Mesenchymal stem cell (in vitro differentiated cells and primary cell): ENCODE measurements around the gene BPIFB3.

Source experiments
- DNase-seq: peaks from one replicate; pipeline ENCODE4 v3.0.0-alpha.2; 2013
- H2AFZ ChIP-seq: one replicate; pipeline ENCODE4 v1.6.1; 2013; ENCODE audit warnings: low read depth, mild to moderate bottlenecking, control low read depth, inconsistent platforms, low read length, moderate library complexity
- H2AK5ac ChIP-seq: 2 replicates; pipeline ENCODE4 v1.6.1; 2013; ENCODE audit warnings: low read length, moderate library complexity, mild to moderate bottlenecking, inconsistent platforms; ENCODE audit not compliant: severe bottlenecking
- H2BK120ac ChIP-seq: one replicate; pipeline ENCODE4 v1.6.1; 2013; ENCODE audit warnings: low read depth, mild to moderate bottlenecking, inconsistent platforms, low read length, moderate library complexity
- H2BK12ac ChIP-seq, 2 experiments: one replicate each; pipeline ENCODE4 v1.6.1; 2013; ENCODE audit warnings: inconsistent platforms in 2 of 2, low read length in 2 of 2, mild to moderate bottlenecking in 2 of 2, moderate library complexity in 2 of 2, control low read depth in 1 of 2
- H2BK15ac ChIP-seq: one replicate; pipeline ENCODE4 v1.6.1; 2013; ENCODE audit warnings: mild to moderate bottlenecking, low read depth, inconsistent platforms; ENCODE audit not compliant: poor library complexity, severe bottlenecking
- H2BK5ac ChIP-seq: 2 replicates; pipeline ENCODE4 v1.6.1; 2013; ENCODE audit warnings: low read depth, mild to moderate bottlenecking, low read length, control low read depth, inconsistent platforms; ENCODE audit not compliant: poor library complexity, severe bottlenecking
- H3K14ac ChIP-seq, 2 experiments: one replicate each; pipeline ENCODE4 v1.6.1; 2013; ENCODE audit warnings: inconsistent platforms in 2 of 2, low read length in 2 of 2, control low read depth in 1 of 2, mild to moderate bottlenecking in 1 of 2, moderate library complexity in 1 of 2
- H3K18ac ChIP-seq, 2 experiments: one replicate each; pipeline ENCODE4 v1.6.1; 2013; ENCODE audit warnings: inconsistent platforms in 2 of 2, low read length in 2 of 2, control low read depth in 1 of 2, low read depth in 1 of 2, mild to moderate bottlenecking in 1 of 2
- H3K23ac ChIP-seq, 2 experiments: one replicate each; pipeline ENCODE4 v1.6.1; 2013; ENCODE audit warnings: inconsistent platforms in 2 of 2, low read length in 2 of 2, mild to moderate bottlenecking in 2 of 2, moderate library complexity in 2 of 2, control low read depth in 1 of 2
- H3K27ac ChIP-seq: 2 replicates; pipeline ENCODE4 v1.5.1; 2013; ENCODE audit warnings: mild to moderate bottlenecking, moderate library complexity, low read length, control low read depth, inconsistent platforms; ENCODE audit not compliant: poor library complexity, severe bottlenecking
- H3K27me3 ChIP-seq, 2 experiments: 2 replicates each; pipeline versions ENCODE4 v1.6.1 to v1.7.0; 2013; ENCODE audit warnings: low read length in 2 of 2, mild to moderate bottlenecking in 2 of 2, moderate library complexity in 2 of 2, control low read depth in 1 of 2, inconsistent platforms in 1 of 2; ENCODE audit not compliant: control insufficient read depth in 1 of 2, insufficient read depth in 1 of 2
- H3K36me3 ChIP-seq, 2 experiments: 2 replicates each; pipeline versions ENCODE4 v1.6.1 to v1.7.0; 2013; ENCODE audit warnings: low read length in 2 of 2, control low read depth in 1 of 2, inconsistent platforms in 1 of 2, low read depth in 1 of 2, mild to moderate bottlenecking in 1 of 2; ENCODE audit not compliant: insufficient read depth in 2 of 2, control insufficient read depth in 1 of 2
- H3K4ac ChIP-seq, 2 experiments: one replicate each; pipeline ENCODE4 v1.6.1; 2013; ENCODE audit warnings: inconsistent platforms in 2 of 2, low read length in 2 of 2, mild to moderate bottlenecking in 2 of 2, moderate library complexity in 2 of 2, control low read depth in 1 of 2, low read depth in 1 of 2
- H3K4me1 ChIP-seq: 2 replicates; pipeline ENCODE4 v1.6.1; 2013; ENCODE audit warnings: low read depth, low read length, control low read depth; ENCODE audit not compliant: control insufficient read depth, insufficient read depth
- H3K4me2 ChIP-seq: 2 replicates; pipeline ENCODE4 v1.6.1; 2013; ENCODE audit warnings: low read length, mild to moderate bottlenecking, inconsistent platforms; ENCODE audit not compliant: poor library complexity, severe bottlenecking
- H3K4me3 ChIP-seq, 2 experiments: 2 replicates each; pipeline versions ENCODE4 v1.5.1 to v1.7.0; 2013; ENCODE audit warnings: low read length in 2 of 2, mild to moderate bottlenecking in 2 of 2, control low read depth in 1 of 2, low read depth in 1 of 2; ENCODE audit not compliant: insufficient read depth in 1 of 2
- H3K79me1 ChIP-seq: replicated peaks from 2 replicates; pipeline ENCODE4 v1.6.1; 2013; ENCODE audit warnings: mild to moderate bottlenecking, control low read depth, low read length, inconsistent platforms; ENCODE audit not compliant: poor library complexity, severe bottlenecking
- H3K9ac ChIP-seq: 2 replicates; pipeline ENCODE4 v1.7.0; 2013; ENCODE audit warnings: mild to moderate bottlenecking, low read length, moderate library complexity
- H3K9me3 ChIP-seq: 2 replicates; pipeline ENCODE4 v1.7.0; 2013; ENCODE audit warnings: mild to moderate bottlenecking, low read length; ENCODE audit not compliant: control insufficient read depth
- H4K8ac ChIP-seq: one replicate; pipeline ENCODE4 v1.6.1; 2013; ENCODE audit warnings: inconsistent platforms, mild to moderate bottlenecking, low read length, moderate library complexity
- H4K91ac ChIP-seq: one replicate; pipeline ENCODE4 v1.6.1; 2013; ENCODE audit warnings: mild to moderate bottlenecking, low read length, inconsistent platforms
- WGBS: methylation state at CpG from one replicate; pipeline ENCODE4 v1.1.7; 2013; ENCODE audit warnings: mixed read lengths; 5-methylcytosine and 5-hydroxymethylcytosine counted together

The BPIFB3 gene

DNA sequence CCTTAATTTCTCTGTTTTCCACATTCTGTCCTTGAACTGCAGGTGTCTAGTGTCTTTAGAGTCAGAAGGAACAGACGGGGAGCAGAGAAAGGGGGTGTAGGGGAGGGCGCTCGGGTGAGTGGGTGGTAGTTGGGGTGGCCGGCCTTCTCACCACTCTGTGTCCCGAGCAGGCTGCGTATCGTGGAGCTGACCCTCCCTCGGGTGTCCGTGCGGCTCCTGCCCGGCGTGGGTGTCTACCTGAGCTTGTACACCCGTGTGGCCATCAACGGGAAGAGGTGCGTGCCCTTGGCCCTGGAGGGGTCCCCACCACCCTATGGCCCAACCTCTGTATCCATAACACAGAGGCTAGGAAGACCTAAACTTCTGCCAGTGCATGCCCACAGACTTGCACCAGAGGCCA is 31.0 kb downstream of the BPIFB3 start:
- H3K27me3 ChIP-seq, result peaks cover 11 to 65% of the 10 kb centered on the region in 2 experiments
- no peaks in the 10 kb centered on the region for H3K4me1 ChIP-seq
- no peak overlapping the region for H3K4me3 ChIP-seq
- H4K8ac ChIP-seq, result no peak overlapping the region
- no peak overlapping the region for H2BK120ac ChIP-seq
- no peak overlapping the region for H2AK5ac ChIP-seq
- H3K18ac ChIP-seq, result no peak overlapping the region
- no peak overlapping the region for H3K4me2 ChIP-seq
- H3K27ac ChIP-seq, result no peak overlapping the region
- no peak overlapping the region for H3K4ac ChIP-seq
- WGBS, result 95% methylated on average over 13 of the region's 15 CpGs
- no peak overlapping the region for H3K14ac ChIP-seq
- peaks cover 0 to 3% of the 10 kb centered on the region in 2 experiments for H3K36me3 ChIP-seq
- no peak overlapping the region for H3K23ac ChIP-seq
- no peak overlapping the region for H2BK5ac ChIP-seq
- no peak overlapping the region for H4K91ac ChIP-seq
- no peak for DNase-seq
- no peak overlapping the region for H3K9ac ChIP-seq
- H3K9me3 ChIP-seq, result no peaks in the 10 kb centered on the region
- H3K79me1 ChIP-seq, result no peaks in the 10 kb centered on the region
- no peak overlapping the region for H2BK12ac ChIP-seq
- no peak overlapping the region for H2BK15ac ChIP-seq
- H2AFZ ChIP-seq, result no peak overlapping the region

DNA sequence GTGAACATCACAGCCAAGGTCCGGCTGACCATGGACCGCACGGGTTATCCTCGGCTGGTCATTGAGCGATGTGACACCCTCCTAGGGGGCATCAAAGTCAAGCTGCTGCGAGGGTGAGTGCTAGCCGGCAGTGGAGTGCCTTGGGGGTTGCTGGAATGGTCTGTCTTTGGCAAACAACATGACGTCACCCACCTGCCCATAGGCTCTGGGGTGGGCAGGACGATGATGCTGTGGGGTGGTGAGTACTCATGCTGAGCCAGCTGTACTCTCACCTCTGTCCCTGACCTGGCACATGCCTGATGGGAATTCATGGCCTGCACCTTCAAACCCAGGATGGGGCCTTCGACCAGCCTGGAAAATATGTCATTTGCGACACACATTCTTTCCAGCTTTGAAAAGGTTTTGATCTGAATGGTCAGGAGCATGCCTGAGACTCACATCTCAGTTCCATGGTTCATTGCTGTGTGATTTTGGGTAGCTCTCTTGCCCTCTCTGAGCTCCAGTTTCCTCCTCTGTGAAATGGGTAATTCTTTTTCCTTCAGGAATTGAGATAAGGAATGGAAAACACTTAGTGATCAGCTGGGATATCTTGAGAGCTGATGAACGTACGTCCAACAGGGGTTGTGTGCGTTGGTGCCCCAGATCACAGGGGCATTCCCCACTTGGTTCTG is 32.5 kb downstream of the BPIFB3 start:
- 89% methylated on average over 14 of the region's 14 CpGs for WGBS
- Histone ChIP-seq H3K27ac (no peak overlapping the region), H3K4me2 (no peak overlapping the region), H4K8ac (no peak overlapping the region), H2BK120ac (no peak overlapping the region), H3K9me3 (no peaks in the 10 kb centered on the region), H3K79me1 (no peaks in the 10 kb centered on the region), H3K23ac (no peak overlapping the region), H3K4me1 (no peaks in the 10 kb centered on the region), H3K36me3 (peaks cover 0 to 3% of the 10 kb centered on the region in 2 experiments), H3K4me3 (no peak overlapping the region), H2BK12ac (no peak overlapping the region), H3K14ac (no peak overlapping the region), H4K91ac (no peak overlapping the region), H2BK5ac (no peak overlapping the region), H3K9ac (no peak overlapping the region), H3K4ac (no peak overlapping the region), H3K18ac (no peak overlapping the region), H2AK5ac (no peak overlapping the region), H3K27me3 (peaks cover 7 to 67% of the 10 kb centered on the region in 2 experiments), H2AFZ (no peak overlapping the region), H2BK15ac (no peak overlapping the region)
- no peak for DNase-seq

DNA sequence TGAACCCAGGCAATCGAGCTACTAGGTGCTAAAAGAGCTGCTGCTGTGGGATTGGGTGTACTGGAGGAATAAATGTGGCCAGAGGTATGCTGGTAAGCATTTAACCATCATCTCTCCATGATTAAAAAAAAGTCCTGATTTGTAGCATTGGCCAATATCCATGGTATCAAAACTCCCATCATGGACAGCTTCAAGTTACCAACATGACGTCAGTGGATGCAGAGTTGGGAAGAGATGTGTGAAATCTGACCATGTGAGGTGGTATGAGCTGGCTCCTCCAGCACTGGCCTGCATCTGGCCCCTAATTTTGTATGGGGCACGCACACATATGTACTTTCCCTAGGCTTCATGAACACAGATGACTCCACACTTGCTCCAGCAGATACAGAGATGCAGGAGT is 37.4 kb downstream of the BPIFB3 start:
- Histone ChIP-seq H2BK5ac (no peak overlapping the region), H3K27me3 (peaks cover 7 to 69% of the 10 kb centered on the region in 2 experiments), H2BK12ac (no peak overlapping the region), H2AK5ac (no peak overlapping the region), H3K36me3 (no peaks in the 10 kb centered on the region), H3K14ac (no peak overlapping the region), H2BK15ac (no peak overlapping the region), H3K4me3 (no peak overlapping the region), H3K4me2 (no peak overlapping the region), H3K9me3 (no peaks in the 10 kb centered on the region), H3K4ac (no peak overlapping the region), H3K18ac (no peak overlapping the region), H3K23ac (no peak overlapping the region), H3K4me1 (no peaks in the 10 kb centered on the region), H2BK120ac (no peak overlapping the region), H3K27ac (no peak overlapping the region), H3K79me1 (no peaks in the 10 kb centered on the region), H4K91ac (no peak overlapping the region), H4K8ac (no peak overlapping the region), H2AFZ (no peak overlapping the region), H3K9ac (no peak overlapping the region)
- DNase-seq, result no peak
- 33% methylated on average over 2 of the region's 3 CpGs for WGBS

DNA sequence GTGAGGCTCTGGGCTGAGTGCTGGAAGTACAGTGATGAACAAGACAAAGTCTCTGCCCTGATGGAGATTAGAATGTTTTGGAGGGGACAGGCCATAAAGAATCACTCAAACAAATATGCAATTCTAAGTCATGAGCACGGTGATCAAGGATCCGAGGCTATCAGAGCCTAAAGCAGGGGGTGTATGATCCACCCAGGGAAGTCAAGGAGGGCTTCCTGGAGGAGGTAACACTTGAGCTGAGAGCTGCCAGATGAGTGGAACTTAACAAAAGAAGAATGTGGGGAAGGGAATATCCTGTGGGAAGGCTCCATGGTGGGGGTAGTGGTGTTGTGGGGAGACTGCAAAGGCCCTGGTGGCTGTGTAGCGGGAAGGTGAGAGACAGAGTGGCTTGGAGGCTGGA is 38.0 kb downstream of the BPIFB3 start:
- Histone ChIP-seq H2AK5ac (no peak overlapping the region), H4K8ac (no peak overlapping the region), H2BK5ac (no peak overlapping the region), H3K4me2 (no peak overlapping the region), H3K79me1 (no peaks in the 10 kb centered on the region), H3K23ac (no peak overlapping the region), H3K9me3 (no peaks in the 10 kb centered on the region), H3K4ac (no peak overlapping the region), H3K36me3 (no peaks in the 10 kb centered on the region), H3K4me3 (no peak overlapping the region), H3K27me3 (peaks cover 7 to 63% of the 10 kb centered on the region in 2 experiments), H3K4me1 (no peaks in the 10 kb centered on the region), H3K9ac (no peak overlapping the region), H2BK12ac (no peak overlapping the region), H2AFZ (no peak overlapping the region), H2BK15ac (no peak overlapping the region), H3K27ac (no peak overlapping the region), H2BK120ac (no peak overlapping the region), H3K14ac (no peak overlapping the region), H4K91ac (no peak overlapping the region), H3K18ac (no peak overlapping the region)
- WGBS, result 84% methylated on average over 3 of the region's 3 CpGs
- DNase-seq, result no peak
